ENCODE data around the gene PCYT2. TPM values are rescaled to one million over a fixed set of nuclear protein-coding genes. Genes with fewer than 3 reads are reported as not detected.

PCYT2 gene
- total RNA-seq, 1 experiment from 2014 or later: 51.5 TPM

GRCh38 chr17:81877569-81877968 lies 33.6 kb downstream of the PCYT2 start (continued):
- TF ChIP-seq CBX3 (IDR thresholded peaks at IDR 0.05; ENCODE audit: low read depth) (no peak), JUND (IDR thresholded peaks at IDR 0.05) (no peak), FOSL1 (IDR thresholded peaks at IDR 0.05; ENCODE audit: low read depth) (no peak)

- ChIA-PET RAD21 (ENCODE audit: low non-redundant PET in 1 of 2, low total read pairs in 2 of 2, uncharacterized antibody in 2 of 2, unreplicated experiment in 2 of 2) (no interaction called here), POLR2A (interaction anchor here (1.0 to 1.2 kb wide), 3 partner anchors 11 to 146 kb away, joined by 3 to 6 read pairs (median 3); partner anchors contain the start of genes ANAPC11 and P4HB), CTCF (interaction anchor here (0.7 to 2.7 kb wide), 3 partner anchors 21 to 150 kb away, joined by 3 to 27 read pairs (median 3); partner anchors contain the start of genes CENPX and LRRC45)
- intact Hi-C loops (cut with micrococcal nuclease): loop anchor here (5.0 kb wide), 1 partner anchor 56 kb away; the partner anchor contains the start of gene MAFG
- H3K79me2 ChIP-seq (ENCODE audit: insufficient read depth, low read length): peaks cover 38% of the 10 kb centered on the region
- H3K4me1 ChIP-seq (ENCODE audit: control insufficient read depth in 1 of 2, insufficient read depth in 2 of 2, low read length in 2 of 2): peaks cover 32 to 67% of the 10 kb centered on the region in 2 experiments
- peak overlapping the region; percentile 93 for H3K4me2 ChIP-seq (ENCODE audit: low read length)
- H3K36me3 ChIP-seq (ENCODE audit: control insufficient read depth in 1 of 2, insufficient read depth in 2 of 2, low read length in 2 of 2): peaks cover 2 to 11% of the 10 kb centered on the region in 2 experiments; a peak in 2 of 4 replicates
- no peaks in the 10 kb centered on the region for H4K20me1 ChIP-seq (ENCODE audit: insufficient read depth)
- no peak overlapping the region for H2AFZ ChIP-seq (ENCODE audit: low read depth, low read length, poor library complexity, severe bottlenecking)
- peak overlapping the region; percentile 99 for H3K27ac ChIP-seq (ENCODE audit: low read depth, low read length)
- no peaks in the 10 kb centered on the region for H3K9me3 ChIP-seq (ENCODE audit: control insufficient read depth in 1 of 2, insufficient read depth in 1 of 2, low read depth in 1 of 2, low read length in 2 of 2)
- no peaks in the 10 kb centered on the region for H3K9me2 ChIP-seq (ENCODE audit: insufficient read depth)
- peak; percentile 80 for DNase-seq (ENCODE audit: low read depth, low spot score)
- ATAC-seq: peak; percentile 0
- peak overlapping the region; percentile 71 to 87 for H3K4me3 ChIP-seq (replicated peaks in 1 of 2; ENCODE audit: low read depth in 1 of 2, low read length in 2 of 2)
- TSS peak; percentile 55 for BruUV-seq (replicated peaks)
- H3K27me3 ChIP-seq (ENCODE audit: insufficient read depth, low read length): no peaks in the 10 kb centered on the region
- peak overlapping the region; percentile 99 for H3K9ac ChIP-seq (ENCODE audit: low read length)
- TF ChIP-seq CBX3 (IDR thresholded peaks at IDR 0.05; ENCODE audit: low read depth): no peak
- TF ChIP-seq FOSL1 (IDR thresholded peaks at IDR 0.05; ENCODE audit: low read depth): no peak
- peak; percentile 99 for TF ChIP-seq ZFX (IDR thresholded peaks at IDR 0.05)
- TF ChIP-seq POLR2AphosphoS5 (IDR thresholded peaks at IDR 0.05; ENCODE audit: low read depth, low read length): peak; percentile 61; the same call in 1 of the 2 replicates
- no peak for TF ChIP-seq MAX (IDR thresholded peaks at IDR 0.05)
- TF ChIP-seq YY1 (IDR thresholded peaks at IDR 0.05; ENCODE audit: extremely low read depth, insufficient replicate concordance, low read depth, low read length): peak; percentile 95
- TF ChIP-seq REST (IDR thresholded peaks at IDR 0.05; ENCODE audit: low read depth): no peak
These were observed 39.6 kb downstream of the PCYT2 start for GRCh38 chr17:81871387-81872230.
